GM18511 (cell line): ENCODE results near the gene OSM.

ENCODE experiments used
- ATAC-seq: cut with Tn5 transposase; IDR thresholded peaks from one replicate; pipeline ENCODE4 v1.9.1; 2021; ENCODE audit warnings: mild to moderate bottlenecking, moderate library complexity; ENCODE audit not compliant: unreplicated experiment

Gene OSM

DNA sequence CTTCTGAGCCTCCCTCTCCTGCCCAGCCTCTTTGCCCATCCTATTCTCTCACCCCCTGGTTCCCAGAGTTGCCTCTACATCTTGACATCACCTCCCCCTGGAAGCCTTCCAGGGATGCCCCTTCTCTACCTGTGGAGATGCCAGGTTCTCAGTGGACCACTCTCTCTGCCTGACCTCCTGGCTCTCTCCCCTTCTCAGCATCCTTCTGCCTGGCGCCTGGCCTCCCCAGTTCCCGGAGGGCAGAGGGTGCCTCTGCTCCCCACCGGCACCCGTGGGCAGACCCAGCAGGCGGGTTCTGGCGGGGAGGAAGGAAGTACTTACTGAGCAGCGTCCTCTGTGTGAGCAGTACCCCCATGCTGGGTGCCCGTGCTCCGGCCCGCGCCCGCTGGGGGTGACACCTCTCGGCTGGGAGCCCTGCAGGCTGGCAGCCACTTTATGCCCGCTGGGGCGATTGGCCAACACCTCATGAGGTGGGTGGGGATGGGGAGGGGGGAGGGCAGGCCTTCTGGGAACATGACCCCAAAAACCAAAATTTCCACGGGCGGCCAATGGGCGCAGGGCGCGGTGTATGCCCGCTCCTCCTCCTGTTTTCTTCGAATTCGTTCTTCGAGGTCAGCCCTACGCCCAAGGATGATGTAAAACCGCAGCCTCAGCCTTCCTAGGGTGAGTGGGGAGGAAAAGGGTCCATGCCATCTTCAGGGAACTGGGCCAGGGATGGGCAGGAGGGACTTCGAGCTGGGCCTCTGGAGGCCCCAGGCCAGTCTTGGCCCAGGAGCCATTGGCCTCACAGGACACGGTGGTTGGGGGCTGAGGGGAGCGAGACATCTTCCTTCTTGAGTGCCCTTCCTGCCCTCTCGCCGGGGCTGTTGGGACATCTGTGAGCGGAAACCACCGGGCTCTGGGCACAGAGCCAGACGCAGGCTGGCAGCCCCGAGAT lies at the start of gene OSM:
TSS of gene OSM (minus strand) at position 407 of the 937 bp plus-strand sequence. CDS start at position 355, 52 bp downstream.
- peak; percentile 29 for ATAC-seq

DNA sequence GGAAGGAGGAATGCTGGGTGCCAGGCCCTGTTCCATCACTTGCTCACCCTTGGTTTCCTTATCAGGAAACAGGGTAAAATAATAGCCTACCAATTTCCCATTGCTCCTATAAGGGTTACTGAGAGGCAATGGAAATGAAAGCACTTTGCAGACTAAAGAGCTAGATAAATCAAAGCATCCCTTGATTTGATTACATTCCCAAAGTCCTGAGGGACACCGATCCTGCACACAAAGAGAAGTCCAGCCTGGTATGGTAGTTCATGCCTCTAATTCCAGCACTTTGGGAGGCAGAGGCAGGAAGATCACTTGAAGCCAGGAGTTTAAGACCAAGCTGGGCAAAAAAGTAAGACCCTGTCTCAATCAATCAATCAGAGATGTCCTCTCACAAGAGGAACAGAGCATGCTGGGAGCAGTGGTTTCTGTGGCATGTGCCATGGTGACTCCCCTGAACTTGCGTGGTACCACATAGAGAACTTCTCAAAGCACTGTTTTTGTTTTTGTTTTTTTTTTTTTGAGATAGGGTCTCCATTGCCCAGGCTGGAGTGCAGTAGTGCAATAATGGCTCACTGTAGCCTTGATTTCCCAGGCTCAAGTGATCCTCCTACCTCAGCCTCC lies 49.4 kb upstream of the OSM start:
- no peak for ATAC-seq

DNA sequence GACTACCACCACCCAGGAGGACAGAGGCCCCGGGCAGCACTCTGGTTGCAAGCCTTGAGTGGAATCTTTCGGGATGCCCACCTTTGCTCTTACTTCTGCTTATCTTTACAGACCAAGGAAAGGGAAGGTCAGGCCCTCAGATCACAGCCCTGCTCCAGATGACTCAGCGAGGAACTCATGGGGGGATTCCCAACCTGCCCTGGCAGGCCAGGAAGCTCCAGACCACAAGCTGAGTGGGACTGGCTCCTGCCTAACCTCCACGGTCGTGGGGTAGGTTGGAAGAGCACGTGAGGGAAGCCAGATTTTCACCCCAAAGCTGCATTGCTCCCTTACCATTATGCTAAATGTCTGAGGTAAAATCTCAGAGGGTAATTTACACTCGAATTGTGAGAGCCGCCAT lies 48.3 kb upstream of the OSM start:
- peak; percentile 50 for ATAC-seq

DNA sequence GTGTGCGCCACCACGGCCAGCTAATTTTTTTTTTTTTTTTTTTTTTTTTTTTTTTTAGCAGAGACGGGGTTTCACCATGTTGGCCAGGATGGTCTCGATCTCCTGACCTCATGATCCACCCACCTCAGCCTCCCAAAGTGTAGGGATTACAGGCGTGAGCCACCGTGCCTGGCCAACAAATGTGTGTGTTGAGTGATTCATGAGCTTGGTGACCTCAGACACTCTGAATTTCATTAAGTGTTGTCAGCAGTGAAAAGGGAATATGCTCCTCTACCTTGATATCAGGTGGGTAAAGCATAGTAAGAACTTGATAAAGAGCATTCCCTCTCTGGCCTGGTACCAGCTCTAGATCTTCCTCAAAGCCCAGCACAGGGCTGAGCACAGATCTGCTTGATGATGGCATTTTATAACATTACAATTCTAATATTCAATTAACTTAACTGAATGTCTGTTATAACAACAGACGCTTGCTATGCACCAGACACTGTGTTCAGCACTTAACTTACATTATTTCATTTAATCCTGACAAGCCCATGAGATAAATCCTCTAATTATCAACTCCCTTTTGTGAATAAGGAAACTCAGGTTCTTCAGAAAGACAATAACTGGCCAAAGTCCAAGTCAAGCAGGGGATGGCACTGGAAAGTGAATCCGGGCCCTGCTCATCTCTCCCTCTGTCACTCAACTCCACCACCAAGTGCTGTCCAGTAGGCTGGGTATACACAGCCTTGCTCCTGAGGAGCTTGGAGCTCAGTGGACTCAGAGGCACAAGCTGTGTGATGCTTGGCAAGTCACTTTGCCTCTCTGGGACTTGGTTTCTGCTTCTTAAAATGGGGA lies 47.1 kb upstream of the OSM start:
- no peak for ATAC-seq

DNA sequence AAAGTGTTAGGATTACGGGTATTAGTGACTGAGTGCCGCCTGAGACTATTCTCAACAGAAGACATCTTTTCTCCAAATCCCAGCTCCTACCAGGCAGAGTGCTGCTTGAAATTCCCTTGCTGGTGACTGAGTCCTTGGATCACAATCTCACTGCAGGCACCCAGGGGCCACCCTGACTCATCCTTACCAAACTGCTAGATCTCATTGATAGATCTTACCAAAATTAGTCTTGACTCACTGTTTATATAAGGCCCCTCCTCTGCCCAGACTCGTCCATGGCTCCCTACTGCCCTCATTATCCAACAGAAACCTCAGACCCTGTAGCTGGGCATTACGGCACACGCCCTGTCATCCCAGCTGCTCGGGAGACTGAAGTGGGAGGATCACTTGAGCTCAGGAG lies 45.4 kb upstream of the OSM start:
- no peak for ATAC-seq

DNA sequence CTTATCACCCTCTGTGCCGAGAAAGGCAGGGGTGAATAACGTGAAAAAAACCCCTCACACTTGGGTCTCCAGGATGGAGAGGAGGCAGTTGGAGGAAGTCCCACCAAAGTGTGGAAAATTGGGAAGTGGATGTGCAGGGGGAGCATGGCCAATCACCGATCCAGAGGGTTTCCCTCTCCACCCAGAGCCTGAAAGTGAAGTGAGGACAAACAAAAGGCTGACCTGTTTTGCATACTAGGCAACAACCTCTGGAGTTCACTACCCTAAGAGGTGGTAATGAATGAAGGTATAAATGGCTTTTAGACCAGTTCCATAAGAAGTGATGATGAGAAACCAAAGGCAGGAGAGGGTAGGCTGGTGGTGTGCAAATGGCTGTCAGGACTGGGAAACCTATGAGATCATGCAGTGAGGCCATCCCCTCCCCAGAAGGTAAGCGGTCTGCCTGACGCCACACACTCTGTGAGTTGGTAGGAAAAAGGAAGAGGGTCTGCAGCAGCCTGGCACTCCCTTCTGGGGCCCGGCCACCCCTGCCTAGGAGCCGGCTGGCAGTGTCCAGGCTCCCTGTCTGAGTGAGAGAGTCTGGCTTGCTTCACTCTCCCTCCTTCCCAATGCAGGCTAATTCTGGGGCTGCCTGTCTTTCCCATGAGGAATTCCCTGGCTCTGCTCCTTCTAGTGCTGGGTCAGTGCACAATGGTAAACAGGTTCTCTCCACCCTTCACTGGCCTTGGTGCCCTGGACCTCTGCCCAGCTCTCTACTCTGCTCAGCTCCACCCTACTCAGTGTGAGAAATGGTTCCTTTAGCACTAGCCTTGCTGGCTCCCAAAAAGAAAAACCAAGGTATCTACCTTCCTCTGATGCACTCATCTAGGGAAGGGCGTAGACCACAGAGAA lies 44.5 kb upstream of the OSM start:
- no peak for ATAC-seq

DNA sequence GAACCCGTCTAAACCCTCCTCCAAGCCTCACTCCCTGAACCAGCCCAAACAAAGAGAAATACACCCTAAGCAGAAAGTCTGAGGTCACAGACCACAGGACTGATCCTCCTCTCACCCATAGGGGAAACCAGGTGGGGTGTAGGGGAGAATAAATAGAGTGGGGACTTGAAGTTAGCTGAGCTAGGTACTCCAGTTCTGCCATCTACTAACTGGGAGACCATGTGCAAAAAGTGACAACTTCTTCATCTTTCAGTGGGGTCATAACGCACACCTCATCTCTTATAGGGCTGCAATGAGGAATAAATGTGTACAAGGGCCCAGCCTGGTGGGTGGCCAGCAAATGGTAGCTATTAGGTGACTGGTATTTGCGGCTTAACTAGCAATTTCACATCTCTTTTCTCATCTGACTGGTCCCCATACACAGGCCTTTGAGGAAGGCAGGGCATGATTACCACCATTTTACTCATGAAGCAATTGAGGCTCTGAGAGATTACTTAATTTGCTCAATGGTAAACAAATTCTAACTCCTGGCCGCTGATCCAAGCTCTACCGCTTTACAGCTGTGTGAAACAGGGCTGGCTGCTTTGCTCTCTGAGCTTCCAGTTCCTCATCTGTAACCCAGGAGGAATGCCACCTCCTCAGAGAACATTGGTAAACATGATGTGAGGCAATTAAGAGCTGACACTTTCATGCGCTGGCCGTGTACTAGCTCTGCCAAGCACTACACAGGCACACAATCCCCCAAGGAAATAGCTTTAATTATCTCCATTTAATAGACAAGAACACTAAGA lies 43.5 kb upstream of the OSM start:
- no peak for ATAC-seq

DNA sequence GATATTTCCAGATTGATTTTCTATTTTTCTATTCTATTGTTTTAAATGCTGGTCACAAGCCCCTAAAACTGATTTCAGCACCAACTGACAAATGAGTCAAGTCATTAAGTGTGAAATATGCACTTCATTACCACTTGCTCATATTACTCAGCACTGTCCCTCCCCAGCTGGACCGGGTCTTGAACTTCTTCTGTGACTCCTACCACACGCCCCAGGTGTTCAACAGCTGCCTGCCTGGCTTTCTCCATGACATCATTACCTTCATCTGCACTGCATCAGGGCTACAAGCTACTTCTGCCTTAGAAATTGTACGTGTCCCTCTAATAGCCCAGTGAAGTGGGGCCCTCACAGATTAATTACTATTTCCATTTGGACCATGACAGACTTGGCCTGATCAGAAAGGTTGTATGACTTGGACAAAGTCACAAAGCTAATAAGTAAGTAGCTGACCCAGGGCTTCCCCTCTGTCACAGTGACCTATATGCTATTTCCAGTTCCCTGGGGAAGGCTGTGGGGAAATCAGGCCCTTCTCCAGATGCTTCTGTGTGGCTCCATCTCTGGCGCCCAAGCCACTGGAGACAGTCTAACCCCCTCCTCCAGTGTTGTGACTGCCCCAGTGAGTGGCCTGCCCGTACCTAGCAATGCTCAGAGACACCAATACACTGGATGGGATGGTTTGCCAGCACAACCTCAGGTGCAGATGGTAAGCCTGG lies 42.0 kb upstream of the OSM start:
- ATAC-seq = peak; percentile 47

DNA sequence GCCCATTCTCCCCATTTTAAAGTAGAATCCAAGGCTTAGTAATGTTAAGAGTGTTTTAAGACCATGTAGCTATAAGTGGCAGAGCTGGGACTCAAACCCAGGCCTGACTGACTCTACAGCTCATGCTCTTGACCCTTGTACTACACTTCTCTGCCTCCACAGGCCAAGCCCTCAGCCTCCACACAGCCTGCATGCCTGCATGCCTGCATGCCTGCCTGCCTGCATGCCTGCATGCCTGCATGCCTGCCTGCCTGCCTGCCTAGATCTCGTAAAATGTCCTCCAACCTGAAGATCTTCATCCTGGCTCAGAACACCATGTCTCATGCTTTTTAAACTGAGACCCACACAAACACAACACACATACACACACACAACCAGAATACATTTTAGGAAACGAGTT lies 41.4 kb upstream of the OSM start:
- no peak for ATAC-seq

DNA sequence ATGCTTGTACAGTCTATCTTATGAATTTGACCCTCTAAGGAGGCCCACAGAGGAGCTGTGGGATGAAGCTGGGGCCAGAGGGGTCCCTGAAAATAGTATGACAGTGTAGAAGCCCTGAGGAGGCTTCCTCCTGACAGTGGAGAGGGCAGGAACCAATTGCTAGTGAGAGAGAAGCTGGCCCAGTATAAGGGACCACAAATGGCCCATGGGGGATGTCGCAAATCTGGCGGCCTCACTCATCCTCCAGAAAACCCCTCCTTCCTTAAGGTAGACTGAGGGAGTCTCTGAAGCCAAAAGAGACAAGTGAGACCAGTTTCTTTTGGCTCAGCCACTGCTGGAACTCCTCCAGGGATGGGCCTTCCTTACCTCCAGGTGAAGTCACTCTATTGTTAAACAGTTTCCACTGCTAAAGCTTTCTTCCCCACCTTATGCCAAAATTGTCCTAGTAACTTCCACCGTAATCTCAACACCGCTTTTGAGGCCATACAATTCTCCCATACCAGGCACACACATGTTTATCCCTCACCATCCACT lies 40.5 kb upstream of the OSM start:
- no peak for ATAC-seq

DNA sequence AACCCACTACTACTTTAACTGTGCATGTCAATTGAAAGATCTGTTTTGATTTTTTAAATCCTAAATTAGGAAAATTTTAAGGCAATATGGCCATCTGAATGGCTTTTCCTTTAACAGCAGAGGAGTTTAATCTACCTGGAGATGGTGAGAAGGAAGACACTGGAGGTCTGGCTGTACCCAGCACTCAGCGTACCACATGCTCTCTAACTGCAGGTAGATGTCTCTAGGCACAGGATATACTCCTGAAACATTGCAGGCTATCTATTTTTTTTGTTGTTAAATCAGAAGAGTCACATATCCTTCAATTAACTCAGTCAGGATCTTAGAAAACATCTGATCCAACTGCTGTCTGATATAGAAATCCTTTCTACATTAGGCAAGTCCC lies 40.0 kb upstream of the OSM start:
- ATAC-seq = no peak

DNA sequence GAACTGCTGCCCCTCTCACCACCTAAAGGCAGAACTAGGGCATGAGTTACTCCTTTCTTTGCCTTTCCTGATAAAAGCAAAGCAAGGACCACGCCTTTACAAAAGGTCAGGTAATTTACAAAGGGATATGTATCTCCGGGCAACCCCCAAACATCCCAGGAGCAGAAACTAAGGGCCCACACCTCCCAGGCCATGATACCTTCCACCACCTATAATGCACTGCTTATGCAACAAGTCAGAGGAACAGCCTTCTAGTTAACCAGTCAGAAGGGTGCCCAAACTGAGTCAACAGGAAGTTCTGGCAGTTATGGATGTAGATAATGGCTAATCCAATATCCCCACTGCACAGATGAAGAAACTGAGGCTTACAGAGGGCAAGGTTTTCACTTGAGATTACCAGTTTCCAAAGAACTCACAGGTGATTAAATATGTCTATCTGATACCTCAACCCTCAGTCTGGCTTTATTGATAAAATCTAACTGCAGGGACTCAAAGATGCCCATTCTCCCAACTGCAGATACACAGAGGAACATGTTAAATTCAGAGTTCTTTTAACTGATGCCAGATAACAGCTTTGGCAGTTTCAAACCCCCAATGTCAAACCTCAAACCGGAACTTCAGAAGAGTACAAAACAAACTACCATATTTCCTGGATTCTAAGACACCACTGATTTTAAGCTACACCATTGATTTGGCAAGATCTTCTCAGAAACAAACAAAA lies 39.4 kb upstream of the OSM start:
- no peak for ATAC-seq

DNA sequence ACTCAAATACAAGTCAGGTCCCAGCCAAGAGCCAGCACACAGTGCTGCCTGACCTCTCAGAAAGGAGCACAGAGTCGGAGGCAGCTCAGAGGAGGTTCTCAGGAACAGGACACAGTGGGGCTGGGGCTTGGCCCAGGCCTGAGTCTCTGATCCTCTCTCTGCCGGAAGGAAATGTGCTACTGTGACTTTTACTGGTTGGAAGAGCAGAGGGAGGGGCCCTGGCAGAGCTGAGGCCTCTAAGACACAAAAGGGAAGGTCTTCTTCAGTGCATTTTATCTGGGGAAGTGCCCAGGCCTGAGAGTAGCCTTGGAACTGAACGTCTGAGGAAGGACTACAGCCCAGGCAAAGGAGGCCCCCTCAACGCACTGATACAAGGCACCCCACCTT lies 38.9 kb upstream of the OSM start:
- ATAC-seq = peak; percentile 51

DNA sequence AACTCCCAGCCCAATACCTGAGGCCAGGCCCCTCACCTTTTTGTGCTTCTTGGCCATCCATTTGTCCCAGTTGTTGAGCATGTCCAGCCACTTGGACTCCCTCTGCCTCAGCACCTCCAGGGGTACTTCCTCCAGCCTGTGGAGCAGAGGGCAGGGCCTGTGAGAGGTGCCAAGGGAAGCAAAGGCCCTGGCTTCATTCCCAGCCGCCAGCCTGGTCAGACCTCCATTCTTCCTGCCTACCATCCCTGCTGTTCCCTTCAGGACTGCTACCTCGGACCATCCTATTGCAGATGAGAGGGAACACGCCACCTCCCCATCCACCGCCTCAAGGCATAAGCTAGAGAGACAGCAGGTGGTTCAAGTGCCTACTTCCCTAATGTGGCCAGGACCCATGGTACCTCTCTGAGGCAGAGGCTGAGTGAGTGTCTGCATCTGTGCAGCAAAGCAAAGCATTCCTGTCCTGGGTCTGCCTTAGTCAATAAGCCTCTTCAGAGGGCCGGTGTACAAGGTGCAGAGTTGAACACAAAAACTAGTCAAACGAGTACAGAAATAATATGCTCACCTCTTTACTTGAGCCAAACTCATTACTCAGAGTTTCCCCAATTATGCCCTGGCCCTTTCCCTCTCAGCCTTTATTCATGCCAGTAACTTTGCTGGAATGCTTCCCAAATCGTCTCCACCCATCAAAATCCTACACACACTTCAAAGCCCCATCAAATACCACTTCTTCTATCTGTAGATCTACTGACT lies 38.0 kb upstream of the OSM start:
- ATAC-seq = no peak

DNA sequence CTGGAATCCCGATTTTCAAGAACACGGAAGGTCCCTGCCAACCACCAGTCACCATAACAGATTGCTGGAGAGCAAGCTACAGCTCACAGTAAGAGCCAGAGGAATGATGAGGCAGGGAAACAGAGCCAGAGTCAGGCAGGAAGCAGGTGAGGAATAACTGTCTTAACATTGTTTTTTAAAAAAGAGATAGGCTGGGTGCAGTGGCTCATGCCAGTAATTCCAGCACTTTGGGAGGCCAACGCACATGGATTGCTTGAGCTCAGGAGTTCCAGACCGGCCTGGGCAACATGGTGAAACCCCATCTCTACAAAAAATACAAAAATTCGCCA lies 36.1 kb upstream of the OSM start:
- no peak for ATAC-seq

DNA sequence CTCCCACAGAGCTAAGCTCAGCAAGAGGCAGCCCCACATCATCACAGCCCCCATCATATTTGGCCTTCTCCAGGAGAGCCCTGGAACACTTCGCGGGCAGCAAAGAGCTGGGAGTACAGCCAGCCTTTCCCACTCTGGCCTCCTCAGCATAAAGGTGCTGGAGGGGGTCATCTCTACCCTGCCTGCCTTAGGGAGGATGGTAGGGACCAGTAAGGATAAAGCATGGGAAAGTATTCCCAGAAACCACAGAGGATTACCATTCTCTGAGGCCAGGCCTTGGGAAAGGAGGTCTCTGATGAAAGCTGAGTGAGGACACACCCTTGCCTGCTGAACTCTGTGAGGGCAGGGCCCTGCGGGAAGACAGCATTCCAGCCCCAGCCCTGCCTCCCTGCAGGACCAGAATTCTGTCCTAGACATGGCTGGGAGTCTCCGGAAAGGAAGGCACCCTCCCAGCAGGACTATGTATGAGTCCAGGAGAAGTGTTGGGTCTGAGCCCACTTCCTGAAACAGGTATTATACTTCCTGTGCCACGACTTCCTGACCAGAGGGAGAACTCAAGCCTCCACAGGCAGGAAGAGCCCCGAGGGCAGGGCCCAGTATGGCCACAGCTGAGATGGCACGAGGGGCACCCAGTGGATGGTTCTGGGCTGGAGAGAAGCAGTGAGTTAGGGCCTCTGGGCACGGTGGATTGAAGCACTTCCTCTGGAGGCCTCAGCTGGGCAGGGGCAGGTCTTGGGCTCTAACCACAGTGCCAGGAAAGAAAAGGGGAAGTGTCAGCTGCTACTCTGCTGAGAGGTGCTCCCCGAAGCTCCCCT lies 35.6 kb upstream of the OSM start:
- no peak for ATAC-seq

DNA sequence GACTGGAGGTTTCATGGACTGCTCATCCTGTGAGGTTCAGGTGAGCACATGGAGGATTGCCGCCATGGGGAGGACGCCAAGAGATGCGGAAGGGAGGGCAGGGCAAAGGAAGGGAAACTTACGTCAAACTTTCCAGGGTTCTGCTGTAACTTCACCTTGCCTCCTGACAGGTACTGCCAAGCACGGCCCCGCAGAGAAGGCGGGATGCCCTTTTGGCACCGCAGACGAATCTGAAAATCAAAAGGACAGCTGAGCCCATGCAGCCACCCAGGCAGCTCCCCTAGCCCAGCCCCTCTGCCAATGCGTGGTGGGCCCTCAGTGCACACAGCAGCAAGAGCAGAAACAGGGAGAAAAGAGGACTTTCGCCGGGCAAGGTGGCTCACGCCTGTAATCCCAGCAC lies 32.7 kb upstream of the OSM start:
- ATAC-seq = no peak
